Coronary artery (tissue), 2 donors: ENCODE results near the gene RNF31.

Source experiments
- DNase-seq: peaks from one replicate; pipeline ENCODE4 v3.0.0-alpha.2; 2017; ENCODE audit warnings: low spot score
- H3K27ac ChIP-seq, 2 donors: fragments of 200-600 bp; sonication (generic); one replicate each; pipeline ENCODE4 v1.5.1; 2016 to 2019
- H3K4me3 ChIP-seq: fragments of 200-600 bp; sonication (generic); 2 replicates; pipeline ENCODE4 v1.5.1; 2016; ENCODE audit warnings: mild to moderate bottlenecking, moderate library complexity
- CTCF ChIP-seq: fragments of 200-600 bp; sonication (generic); IDR thresholded peaks from one replicate; pipeline ENCODE4 v1.5.1; 2019; ENCODE audit warnings: antibody characterized with exemption

Gene RNF31

DNA sequence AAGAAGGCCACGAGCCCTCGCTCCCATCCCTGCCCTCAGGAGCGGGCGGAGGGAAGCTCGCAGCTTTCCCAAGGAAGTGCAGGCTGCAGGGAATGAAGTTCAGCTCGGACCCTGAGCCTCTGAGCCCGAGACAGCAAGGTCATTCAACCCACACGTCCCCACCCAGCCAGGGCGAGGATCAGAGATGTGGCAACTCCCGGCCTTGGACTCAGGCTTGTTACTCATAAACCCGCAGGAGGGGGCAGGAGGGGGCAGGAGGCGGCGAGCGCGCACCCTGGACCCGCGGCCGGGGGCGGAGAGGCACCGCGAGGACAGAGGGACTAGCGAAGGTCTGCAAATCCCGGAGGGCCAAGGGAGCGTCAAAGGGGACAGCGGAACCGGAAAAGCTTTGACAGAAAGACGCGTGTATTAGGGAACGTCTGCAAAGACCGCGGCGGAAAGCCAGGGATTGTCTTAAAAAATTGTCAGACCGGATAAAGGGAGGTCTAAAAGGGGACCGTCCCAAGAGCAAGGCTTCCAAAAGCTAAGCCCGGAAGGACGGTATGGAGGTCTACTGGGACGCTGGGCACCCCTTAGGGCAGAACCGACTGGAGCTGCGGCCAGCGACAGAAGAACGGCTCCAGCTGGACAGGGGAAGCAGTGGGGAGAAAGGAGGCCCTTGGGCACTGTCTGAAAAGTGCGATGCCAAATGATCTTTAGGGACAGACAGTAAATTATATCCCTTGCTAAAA lies 33.3 kb upstream of the RNF31 start:
- peak overlapping the region; percentile 96 to 98 for H3K27ac ChIP-seq
- peak overlapping the region; percentile 82 for H3K4me3 ChIP-seq
- DNase-seq, result peak; percentile 96
- no peak for TF ChIP-seq CTCF

DNA sequence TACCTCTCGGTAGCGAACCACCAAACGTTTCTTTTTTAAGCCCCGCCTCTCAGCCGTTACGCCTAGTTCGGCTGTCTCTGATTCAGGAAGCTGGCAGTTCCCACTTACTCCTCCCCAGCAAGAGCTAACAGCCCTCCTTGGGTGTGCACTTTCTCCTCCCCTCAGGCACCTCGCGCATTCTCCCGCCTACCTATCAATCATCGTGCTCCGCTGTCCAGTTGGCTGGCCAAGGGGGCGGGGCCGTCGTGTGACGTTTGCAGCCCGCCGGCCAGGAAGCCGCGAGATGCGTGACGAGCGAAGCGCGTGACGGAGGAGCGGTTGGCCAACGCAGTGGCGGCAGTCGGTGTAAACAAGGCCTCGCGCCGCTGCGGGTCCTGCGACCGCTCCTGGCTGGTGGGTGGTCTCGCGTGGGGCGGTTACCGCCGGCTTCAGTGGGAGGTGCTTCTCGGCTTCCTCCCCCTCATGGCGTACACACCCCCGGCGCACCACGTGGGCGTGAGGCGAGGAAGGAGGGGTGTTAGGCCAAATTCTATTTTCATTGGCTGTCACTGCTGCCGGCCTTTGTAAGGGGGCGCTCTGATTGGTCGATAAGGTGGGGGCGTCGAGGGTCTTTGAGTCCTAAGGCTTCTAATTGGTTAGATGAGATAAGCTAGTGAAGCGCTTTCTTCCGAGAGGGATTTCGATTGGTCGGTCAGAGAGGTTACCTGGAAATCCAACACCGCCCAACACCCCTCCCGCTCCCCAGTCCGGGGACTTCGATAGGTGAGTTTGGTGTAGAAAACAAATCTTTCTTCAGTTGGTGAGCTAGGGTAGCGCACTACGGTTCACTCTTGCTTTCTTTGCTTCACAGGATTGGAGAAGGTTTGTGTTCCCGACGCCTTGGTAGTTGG lies 32.5 kb upstream of the RNF31 start, which contains the start of the genes DCAF11 and NRL:
Gene DCAF11 (plus strand): TSS at position 246 of the 890 bp plus-strand sequence. CDS start 818 bp downstream, outside the sequence.
Gene NRL (minus strand): TSS at position 418 of the 890 bp plus-strand sequence. CDS start 32,101 bp downstream, outside the sequence.
- DNase-seq, result peak; percentile 100
- peak within 1 kb of the TSS; percentile 82 for H3K4me3 ChIP-seq
- no peak for TF ChIP-seq CTCF
- H3K27ac ChIP-seq, result peak within 1 kb of the TSS; percentile 96 to 98

- no peak for DNase-seq
- Histone ChIP-seq H3K4me3 (peak overlapping the region; percentile 82), H3K27ac (peak overlapping the region; percentile 96 to 98)
- TF ChIP-seq CTCF, result no peak
Measured at GRCh38 chr14:24115422-24116127, 31.7 kb upstream of the RNF31 start.

DNA sequence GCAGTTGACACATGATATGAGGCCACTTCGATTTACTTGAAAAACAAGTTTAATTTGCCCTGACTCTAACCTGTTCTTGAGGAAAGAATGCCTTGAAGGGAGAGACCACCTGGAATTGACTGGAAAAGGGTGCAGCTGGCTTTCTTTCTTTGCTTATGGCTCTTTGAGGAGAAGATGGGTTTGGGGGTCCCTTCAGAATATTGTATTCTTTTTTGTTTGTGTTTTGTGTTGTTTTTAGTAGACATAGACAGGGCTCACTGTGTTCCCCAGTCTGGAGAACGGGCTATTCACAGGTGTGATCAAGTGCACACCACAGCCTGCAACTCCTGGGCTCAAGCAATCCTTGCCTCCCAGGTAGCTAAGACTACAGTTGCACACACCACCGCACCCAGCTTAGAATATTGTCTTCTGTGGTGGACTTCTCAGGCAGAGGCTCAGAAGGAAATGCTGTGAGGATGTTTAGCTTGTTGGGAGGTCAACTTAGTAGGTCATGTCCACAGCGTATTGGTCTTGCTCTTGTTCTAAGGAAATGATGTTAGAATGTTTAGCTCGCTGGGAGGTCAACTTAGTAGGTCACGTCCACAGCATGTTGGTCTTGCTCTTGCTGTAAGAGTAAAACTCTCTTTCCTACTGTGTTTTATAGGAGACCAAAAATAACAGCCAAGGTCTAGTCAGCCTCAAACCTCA lies 31.0 kb upstream of the RNF31 start:
- Histone ChIP-seq H3K4me3 (peak overlapping the region; percentile 82), H3K27ac (no peak overlapping the region)
- no peak for TF ChIP-seq CTCF
- no peak for DNase-seq

GRCh38 chr14:24117179-24117578 lies 30.1 kb upstream of the RNF31 start:
- no peak for TF ChIP-seq CTCF
- Histone ChIP-seq H3K4me3 (no peak overlapping the region), H3K27ac (no peak overlapping the region)
- DNase-seq, result no peak

DNA sequence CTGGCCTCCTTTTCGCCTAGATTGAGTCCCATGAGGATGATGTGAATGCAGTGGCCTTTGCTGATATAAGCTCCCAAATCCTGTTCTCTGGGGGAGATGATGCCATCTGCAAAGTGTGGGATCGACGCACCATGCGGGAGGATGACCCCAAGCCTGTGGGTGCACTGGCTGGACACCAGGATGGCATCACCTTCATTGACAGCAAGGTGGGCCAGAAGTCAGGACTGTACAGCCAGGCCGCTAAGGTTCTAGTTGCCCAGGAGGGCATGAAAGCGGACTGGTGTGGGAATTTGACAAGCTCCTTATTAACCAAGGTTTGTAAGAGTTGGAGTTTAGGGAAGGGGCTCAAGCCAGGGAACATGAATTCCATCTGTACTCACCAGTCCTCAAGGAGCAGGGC lies 27.6 kb upstream of the RNF31 start:
- no peak overlapping the region for H3K4me3 ChIP-seq
- no peak for DNase-seq
- no peak for TF ChIP-seq CTCF
- H3K27ac ChIP-seq, result no peak overlapping the region
